ENCODE data around the gene BMP7. TPM values are rescaled to one million over a fixed set of nuclear protein-coding genes. Genes with fewer than 3 reads are reported as not detected.

The BMP7 gene
- total RNA-seq, 1 donor from 2014 or later, result 23.0 TPM

DNA sequence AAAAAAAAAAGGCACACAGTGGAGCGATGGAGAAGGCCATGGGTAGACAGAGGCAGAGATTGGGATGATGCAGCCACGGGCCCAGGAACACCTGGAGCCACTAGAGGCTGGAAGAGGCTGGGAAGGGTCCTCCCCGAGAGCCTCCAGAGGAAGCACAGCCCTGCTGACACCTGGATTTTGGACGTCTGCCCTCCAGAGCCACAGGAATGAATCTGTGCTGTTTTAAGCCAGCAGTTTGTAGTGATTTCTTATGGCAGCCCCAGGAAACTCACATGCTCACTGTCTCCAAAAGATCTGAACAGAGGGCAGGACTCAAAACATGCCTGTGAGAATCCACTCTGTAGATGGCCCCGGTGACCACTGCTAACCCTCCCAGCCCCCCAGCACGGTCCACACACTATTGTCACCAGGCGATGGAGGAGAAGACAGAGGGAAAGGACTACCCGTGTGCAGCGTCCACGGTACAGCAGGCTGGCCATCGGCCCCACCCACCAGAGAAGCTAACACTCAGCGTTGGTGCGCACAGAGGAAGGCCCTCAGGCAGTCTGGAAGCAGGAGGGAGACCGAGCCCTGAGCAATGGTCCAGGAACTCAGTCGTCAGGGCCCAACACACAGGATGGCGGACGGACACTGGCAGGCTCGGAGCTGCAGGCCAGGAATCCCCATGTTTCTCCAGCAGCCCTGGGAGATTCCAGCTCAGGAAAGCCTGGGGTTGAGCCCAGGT, 99.7 kb downstream of the BMP7 start:
- no peak for DNase-seq (ENCODE audit: low spot score in 2 of 2, unreplicated experiment in 2 of 2)
- H3K4me1 Mint-ChIP-seq, result peaks cover 6% of the 10 kb centered on the region
- H3K27ac Mint-ChIP-seq, result no peak overlapping the region
- no peak for TF ChIP-seq CTCF (IDR thresholded peaks at IDR 0.05; ENCODE audit: unreplicated experiment)
- peaks cover 8% of the 10 kb centered on the region for H3K9me3 Mint-ChIP-seq
- H3K36me3 Mint-ChIP-seq, result peaks cover 19% of the 10 kb centered on the region
- H3K4me3 Mint-ChIP-seq, result no peak overlapping the region
- no peaks in the 10 kb centered on the region for H3K27me3 Mint-ChIP-seq (ENCODE audit: low read depth)

DNA sequence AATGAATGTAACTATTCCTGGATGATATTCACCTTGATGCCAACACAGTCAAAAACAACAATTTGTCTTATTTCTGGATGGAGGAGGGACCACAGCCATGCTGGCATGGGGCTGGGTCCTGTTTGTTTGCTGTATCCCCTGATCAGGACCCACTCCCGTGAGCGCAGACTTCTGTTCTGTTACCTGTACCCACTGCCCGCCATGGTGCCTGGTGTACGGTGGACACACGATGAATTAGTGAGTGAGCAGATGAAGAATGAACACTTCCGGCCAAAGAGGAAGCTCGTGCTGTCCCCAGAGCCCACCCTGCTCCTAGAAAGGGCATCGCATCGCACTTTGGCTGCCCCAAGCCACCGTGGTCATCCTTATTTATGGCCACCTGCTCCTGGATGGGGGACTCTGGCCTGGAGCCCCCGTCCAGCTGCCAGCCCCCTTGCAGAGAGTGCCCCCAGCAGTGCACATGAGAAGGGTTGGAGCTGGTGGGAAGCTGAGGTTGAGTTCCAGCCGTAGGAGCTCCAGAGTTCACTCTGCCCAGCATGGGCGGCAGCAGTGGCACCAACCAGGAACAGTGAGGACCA, 100.9 kb downstream of the BMP7 start:
- peaks cover 8% of the 10 kb centered on the region for H3K9me3 Mint-ChIP-seq
- DNase-seq (ENCODE audit: low spot score in 2 of 2, unreplicated experiment in 2 of 2), result no peak
- H3K27me3 Mint-ChIP-seq (ENCODE audit: low read depth), result no peaks in the 10 kb centered on the region
- no peak overlapping the region for H3K27ac Mint-ChIP-seq
- H3K4me1 Mint-ChIP-seq, result peaks cover 6% of the 10 kb centered on the region
- H3K36me3 Mint-ChIP-seq, result peaks cover 12% of the 10 kb centered on the region
- TF ChIP-seq CTCF (IDR thresholded peaks at IDR 0.05; ENCODE audit: unreplicated experiment), result no peak
- no peak overlapping the region for H3K4me3 Mint-ChIP-seq

GRCh38 chr20:57164872-57165271, 101.6 kb downstream of the BMP7 start:
- H3K4me3 Mint-ChIP-seq, result no peak overlapping the region
- H3K27ac Mint-ChIP-seq, result no peak overlapping the region
- peaks cover 6% of the 10 kb centered on the region for H3K4me1 Mint-ChIP-seq
- peaks cover 6% of the 10 kb centered on the region for H3K9me3 Mint-ChIP-seq
- H3K27me3 Mint-ChIP-seq (ENCODE audit: low read depth), result no peaks in the 10 kb centered on the region
- DNase-seq (ENCODE audit: low spot score in 2 of 2, unreplicated experiment in 2 of 2), result no peak
- peaks cover 7% of the 10 kb centered on the region for H3K36me3 Mint-ChIP-seq
- TF ChIP-seq CTCF (IDR thresholded peaks at IDR 0.05; ENCODE audit: unreplicated experiment), result no peak

DNA sequence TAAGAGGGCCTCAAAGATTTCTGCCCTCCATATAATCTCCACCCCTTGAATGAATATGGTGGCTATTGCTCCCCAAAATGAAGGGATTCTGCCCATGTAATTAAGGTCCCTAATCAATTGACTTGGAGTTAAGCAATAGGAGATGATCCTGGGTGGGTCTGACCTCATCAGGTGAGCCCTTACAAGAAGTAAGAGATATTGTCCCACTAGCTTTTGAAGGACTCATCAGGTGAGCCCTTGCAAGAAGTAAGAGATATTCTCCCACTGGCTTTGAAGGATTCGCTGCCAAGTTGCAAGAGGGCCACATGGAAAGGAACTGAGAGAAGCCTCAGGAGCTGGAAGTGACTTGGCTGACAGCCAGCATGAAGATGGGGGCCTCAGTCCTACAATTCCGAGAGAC, 103.4 kb downstream of the BMP7 start:
- Mint-ChIP-seq H3K27me3 (ENCODE audit: low read depth) (no peaks in the 10 kb centered on the region), H3K4me3 (no peak overlapping the region), H3K27ac (no peak overlapping the region), H3K9me3 (peaks cover 6% of the 10 kb centered on the region), H3K4me1 (no peaks in the 10 kb centered on the region), H3K36me3 (no peaks in the 10 kb centered on the region)
- no peak for DNase-seq (ENCODE audit: low spot score in 2 of 2, unreplicated experiment in 2 of 2)
- no peak for TF ChIP-seq CTCF (IDR thresholded peaks at IDR 0.05; ENCODE audit: unreplicated experiment)

DNA sequence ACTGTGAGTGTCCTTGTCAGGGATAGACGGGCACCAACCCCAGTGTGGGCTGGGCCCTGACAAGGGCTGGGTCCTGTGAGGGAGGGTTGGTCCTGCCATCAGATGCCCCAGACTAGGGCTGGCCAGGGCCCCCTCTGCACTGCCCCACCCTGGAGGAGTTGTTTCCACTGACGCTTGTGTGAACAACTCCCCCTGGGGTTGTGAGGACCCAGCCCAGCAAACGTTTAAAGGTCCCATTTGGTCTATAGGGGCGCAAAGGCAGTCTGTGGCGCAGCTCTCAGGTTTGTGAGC, 104.1 kb downstream of the BMP7 start:
- DNase-seq (ENCODE audit: low spot score in 2 of 2, unreplicated experiment in 2 of 2), result no peak
- no peak for TF ChIP-seq CTCF (IDR thresholded peaks at IDR 0.05; ENCODE audit: unreplicated experiment)
- H3K4me1 Mint-ChIP-seq, result no peaks in the 10 kb centered on the region
- peaks cover 6% of the 10 kb centered on the region for H3K9me3 Mint-ChIP-seq
- H3K27ac Mint-ChIP-seq, result no peak overlapping the region
- no peaks in the 10 kb centered on the region for H3K36me3 Mint-ChIP-seq
- H3K27me3 Mint-ChIP-seq (ENCODE audit: low read depth), result no peaks in the 10 kb centered on the region
- no peak overlapping the region for H3K4me3 Mint-ChIP-seq
